ENCODE measurements around the gene CAMTA1. TPM values are rescaled to one million over a fixed set of nuclear protein-coding genes. Genes with fewer than 3 reads are reported as not detected.

Gene CAMTA1
- total RNA-seq, 2 experiments from 2014 or later = 43.3 to 46.0 TPM

DNA sequence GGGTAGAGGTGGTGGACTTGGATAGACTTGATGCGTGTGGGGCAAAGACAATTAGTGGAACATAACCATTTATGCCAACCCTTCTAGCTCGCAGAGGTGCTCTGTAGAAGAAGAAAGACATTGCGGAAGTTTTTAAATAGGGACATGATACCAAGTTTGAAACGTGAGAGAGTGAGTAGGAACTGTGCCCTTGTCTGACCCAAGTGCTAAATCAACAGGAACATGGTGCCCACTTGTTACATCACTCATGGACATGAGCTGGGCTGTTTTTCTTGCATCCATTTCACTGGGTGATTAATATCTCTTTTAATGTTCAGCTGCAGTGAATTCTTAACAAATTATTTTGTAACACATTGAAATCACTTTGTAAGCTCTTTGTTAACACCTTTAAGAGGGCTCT lies 577.7 kb downstream of the CAMTA1 start:
- Mint-ChIP-seq H3K36me3 (ENCODE audit: low read depth) (no peaks in the 10 kb centered on the region), H3K4me1 (ENCODE audit: low read depth) (no peaks in the 10 kb centered on the region), H3K9me3 (ENCODE audit: insufficient read depth) (no peaks in the 10 kb centered on the region), H3K4me3 (no peak overlapping the region), H3K27ac (no peak overlapping the region), H3K27me3 (ENCODE audit: low read depth) (no peaks in the 10 kb centered on the region)
- ATAC-seq (no peak), DNase-seq (no peak)
- CTCF ChIA-PET = no interaction called here
- POLR2A ChIA-PET = no interaction called here

DNA sequence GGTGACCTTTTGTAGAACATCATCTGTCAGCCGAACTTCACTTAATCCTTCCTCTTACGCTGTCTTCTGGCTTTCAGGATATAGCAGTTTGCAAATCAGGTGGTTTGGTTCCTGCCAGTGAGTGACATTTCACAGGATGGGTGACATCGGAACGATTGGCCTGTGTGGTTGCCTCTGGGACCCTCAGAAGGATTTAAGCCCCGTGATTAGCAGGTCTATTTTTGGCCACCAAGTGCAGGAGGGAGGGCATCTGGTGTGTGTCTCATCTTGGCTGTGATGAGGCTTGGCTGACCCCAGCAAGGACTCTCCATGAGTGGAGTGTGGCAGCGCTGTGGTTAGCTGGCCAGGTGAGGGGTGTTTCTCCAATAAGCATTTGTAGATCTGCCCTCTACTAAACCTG lies 578.2 kb downstream of the CAMTA1 start:
- no peaks in the 10 kb centered on the region for H3K27me3 Mint-ChIP-seq (ENCODE audit: low read depth)
- no peaks in the 10 kb centered on the region for H3K36me3 Mint-ChIP-seq (ENCODE audit: low read depth)
- DNase-seq (no peak), ATAC-seq (no peak)
- H3K4me1 Mint-ChIP-seq (ENCODE audit: low read depth) = no peaks in the 10 kb centered on the region
- H3K27ac Mint-ChIP-seq = no peak overlapping the region
- POLR2A ChIA-PET = no interaction called here
- no peaks in the 10 kb centered on the region for H3K9me3 Mint-ChIP-seq (ENCODE audit: insufficient read depth)
- H3K4me3 Mint-ChIP-seq = no peak overlapping the region
- CTCF ChIA-PET = no interaction called here

DNA sequence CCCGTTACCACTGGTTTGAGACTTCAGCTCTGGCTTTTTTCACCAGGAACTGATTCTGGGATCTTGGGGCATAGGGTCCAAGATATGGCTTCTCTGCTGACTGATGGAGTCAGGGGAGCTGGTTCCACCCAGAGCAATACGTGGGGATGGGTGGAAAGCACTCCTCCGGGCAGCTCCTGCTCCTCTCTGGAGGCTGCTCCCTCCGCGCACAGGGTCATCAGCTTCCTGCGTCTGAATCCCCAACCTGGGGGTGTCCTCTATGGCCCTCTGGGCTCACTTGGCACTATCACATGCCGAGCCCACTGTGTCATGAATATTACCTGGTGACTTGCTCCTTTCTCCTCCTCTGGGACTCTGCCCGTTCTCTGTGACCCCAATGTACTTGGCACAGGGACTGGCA lies 580.5 kb downstream of the CAMTA1 start:
- Mint-ChIP-seq H3K27ac (no peak overlapping the region), H3K4me1 (ENCODE audit: low read depth) (no peaks in the 10 kb centered on the region), H3K36me3 (ENCODE audit: low read depth) (no peaks in the 10 kb centered on the region), H3K9me3 (ENCODE audit: insufficient read depth) (no peaks in the 10 kb centered on the region), H3K4me3 (no peak overlapping the region), H3K27me3 (ENCODE audit: low read depth) (no peaks in the 10 kb centered on the region)
- POLR2A ChIA-PET = no interaction called here
- CTCF ChIA-PET = no interaction called here
- ATAC-seq (no peak), DNase-seq (no peak)

DNA sequence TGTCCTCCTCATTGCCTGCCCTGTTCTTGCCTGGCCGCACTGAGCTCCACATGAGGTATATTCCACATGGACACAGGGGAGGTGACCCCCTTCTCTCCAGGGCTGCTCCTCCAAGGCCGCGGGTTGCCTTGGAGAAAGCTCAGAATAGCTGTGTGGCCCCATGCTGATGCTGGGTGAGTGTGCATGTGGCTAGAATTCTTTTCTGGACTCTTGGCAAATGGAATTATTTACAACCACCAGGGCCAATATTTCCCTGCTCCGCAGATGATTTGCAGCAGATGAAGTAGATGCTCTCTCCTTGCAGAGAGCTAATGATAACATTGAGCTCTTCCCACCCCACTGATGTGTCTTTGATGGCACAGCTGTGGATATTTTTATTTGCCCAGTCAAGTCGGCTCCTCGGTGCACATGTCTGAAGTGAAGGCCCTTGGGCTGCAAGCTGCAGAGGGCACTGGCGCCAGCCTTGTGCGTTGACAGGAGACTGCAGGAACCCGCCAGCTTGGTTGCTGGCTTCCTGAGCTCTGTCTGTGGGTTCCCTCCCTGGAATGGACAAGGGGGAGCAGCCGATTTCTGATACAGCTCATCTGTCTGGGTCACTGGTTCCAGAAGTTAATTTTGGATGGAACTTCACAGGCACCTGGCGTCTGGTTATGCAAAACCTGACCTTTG lies 581.2 kb downstream of the CAMTA1 start:
- ATAC-seq = no peak
- Mint-ChIP-seq H3K4me1 (ENCODE audit: low read depth) (no peaks in the 10 kb centered on the region), H3K4me3 (no peak overlapping the region), H3K36me3 (ENCODE audit: low read depth) (no peaks in the 10 kb centered on the region), H3K27me3 (ENCODE audit: low read depth) (no peaks in the 10 kb centered on the region), H3K9me3 (ENCODE audit: insufficient read depth) (no peaks in the 10 kb centered on the region), H3K27ac (no peak overlapping the region)
- no peak for DNase-seq
- POLR2A ChIA-PET = no interaction called here
- CTCF ChIA-PET = no interaction called here

DNA sequence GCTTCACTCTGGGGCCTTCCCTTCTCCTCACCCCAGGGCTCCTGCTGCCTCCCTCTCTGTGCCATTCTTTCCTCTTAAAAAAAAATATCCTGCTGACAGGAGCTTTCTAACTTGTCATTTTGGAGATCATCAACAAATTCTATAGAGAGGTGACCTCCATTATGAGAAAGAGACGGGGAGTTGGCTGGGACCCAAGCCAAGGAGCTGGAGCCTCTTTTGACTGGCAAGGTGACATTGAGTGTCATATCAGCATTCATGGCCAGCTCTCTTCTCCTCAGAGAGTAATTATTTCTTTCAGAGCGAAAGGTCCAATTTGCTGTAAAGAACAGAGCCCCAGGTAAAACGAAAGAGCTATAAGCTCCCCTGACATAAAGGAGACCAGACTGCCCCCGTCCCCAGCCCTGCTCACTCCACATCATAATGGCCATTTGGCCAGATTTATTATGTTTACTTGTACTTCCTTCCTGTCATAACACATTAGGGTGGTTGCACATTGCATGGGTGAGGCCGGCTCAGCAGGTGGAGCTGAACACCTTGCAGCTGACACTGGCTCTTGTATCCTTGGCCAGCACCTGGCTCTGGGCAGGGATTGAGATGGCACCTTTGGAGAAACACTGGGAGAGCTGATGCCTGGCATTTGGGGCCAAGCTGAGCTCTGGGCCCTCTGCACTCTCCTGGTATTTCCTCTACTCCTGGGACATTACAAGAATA lies 581.9 kb downstream of the CAMTA1 start:
- Mint-ChIP-seq H3K4me3 (no peak overlapping the region), H3K4me1 (ENCODE audit: low read depth) (no peaks in the 10 kb centered on the region), H3K9me3 (ENCODE audit: insufficient read depth) (no peaks in the 10 kb centered on the region), H3K27ac (no peak overlapping the region), H3K27me3 (ENCODE audit: low read depth) (no peaks in the 10 kb centered on the region), H3K36me3 (ENCODE audit: low read depth) (no peaks in the 10 kb centered on the region)
- ChIA-PET POLR2A (no interaction called here), CTCF (no interaction called here)
- no peak for DNase-seq
- no peak for ATAC-seq

DNA sequence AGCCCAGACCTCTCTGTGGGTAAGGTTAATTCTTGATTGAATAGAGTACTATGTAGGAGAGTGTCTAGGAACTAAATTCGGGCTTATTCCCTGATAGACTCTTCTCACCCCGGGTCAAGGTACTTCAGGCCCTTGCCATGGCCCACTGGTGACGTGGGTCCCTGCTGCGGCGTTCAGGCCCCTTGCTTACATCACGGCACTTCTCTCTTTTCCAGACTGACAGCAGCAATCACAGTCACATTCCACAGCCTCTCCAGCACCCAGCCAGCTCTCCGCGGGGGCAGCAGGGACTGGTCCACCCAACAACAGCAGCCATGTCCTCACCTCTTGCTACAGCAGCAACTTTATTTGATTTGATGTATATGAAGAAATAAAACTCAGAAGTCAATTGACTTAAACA lies 584.6 kb downstream of the CAMTA1 start:
- no peak for ATAC-seq
- no peak for DNase-seq
- CTCF ChIA-PET = no interaction called here
- Mint-ChIP-seq H3K9me3 (ENCODE audit: insufficient read depth) (no peaks in the 10 kb centered on the region), H3K27ac (no peak overlapping the region), H3K36me3 (ENCODE audit: low read depth) (no peaks in the 10 kb centered on the region), H3K4me1 (ENCODE audit: low read depth) (no peaks in the 10 kb centered on the region), H3K27me3 (ENCODE audit: low read depth) (no peaks in the 10 kb centered on the region), H3K4me3 (no peak overlapping the region)
- POLR2A ChIA-PET = no interaction called here

DNA sequence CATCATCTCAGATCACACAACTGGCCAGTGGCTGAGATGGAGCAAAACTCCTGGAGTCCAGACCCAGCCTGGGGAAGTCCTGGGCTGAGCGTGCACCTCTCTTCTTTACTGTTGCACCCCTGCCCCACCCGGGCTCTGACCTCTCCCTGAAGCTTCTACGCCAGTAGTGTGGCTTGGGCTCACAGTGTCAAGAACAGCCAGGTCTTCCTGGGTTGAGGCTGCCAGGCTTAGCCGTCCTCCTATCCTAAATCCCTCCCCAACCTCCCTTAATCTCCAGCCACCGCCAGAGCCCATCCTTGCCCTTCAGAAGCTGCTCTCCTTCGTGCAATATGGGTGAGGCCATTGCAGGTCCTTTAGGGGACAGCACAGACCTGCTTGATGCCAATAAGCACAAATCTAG lies 586.7 kb downstream of the CAMTA1 start:
- Mint-ChIP-seq H3K27ac (no peak overlapping the region), H3K9me3 (ENCODE audit: insufficient read depth) (no peaks in the 10 kb centered on the region), H3K4me1 (ENCODE audit: low read depth) (no peaks in the 10 kb centered on the region), H3K36me3 (ENCODE audit: low read depth) (no peaks in the 10 kb centered on the region), H3K27me3 (ENCODE audit: low read depth) (no peaks in the 10 kb centered on the region), H3K4me3 (no peak overlapping the region)
- ATAC-seq (no peak), DNase-seq (no peak)
- ChIA-PET POLR2A (no interaction called here), CTCF (no interaction called here)

DNA sequence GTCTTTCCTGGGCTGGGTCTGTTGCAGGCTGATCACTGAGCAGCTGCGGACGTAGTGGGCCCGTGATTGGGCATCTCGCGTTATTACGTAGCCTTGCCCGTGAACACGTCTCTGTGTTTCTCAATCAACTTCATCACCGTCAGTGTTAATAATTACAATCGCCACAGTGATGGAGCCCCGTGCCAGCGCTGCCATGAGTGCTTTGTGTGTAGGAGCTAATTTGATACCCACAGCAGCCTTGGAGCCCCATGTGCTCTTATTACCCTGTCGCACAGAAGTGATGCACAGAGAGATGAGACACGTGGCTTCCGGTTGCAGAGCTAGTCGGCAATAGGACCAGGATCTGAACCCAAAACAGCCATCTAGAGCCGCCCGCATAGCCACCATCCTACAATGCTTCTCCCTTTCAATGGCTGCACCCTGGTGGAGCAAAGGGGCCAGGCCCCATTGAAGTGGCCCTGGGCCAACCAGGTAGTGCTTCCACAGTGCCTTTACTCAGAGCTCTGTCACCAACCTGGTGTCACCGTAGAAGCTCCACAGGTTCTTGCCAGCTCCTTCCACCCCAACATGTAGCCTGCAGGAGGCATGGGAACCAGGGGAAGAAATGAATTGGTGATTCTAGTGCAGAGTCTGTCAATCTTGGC lies 587.3 kb downstream of the CAMTA1 start:
- DNase-seq (no peak), ATAC-seq (no peak)
- Mint-ChIP-seq H3K27me3 (ENCODE audit: low read depth) (no peaks in the 10 kb centered on the region), H3K4me1 (ENCODE audit: low read depth) (no peaks in the 10 kb centered on the region), H3K9me3 (ENCODE audit: insufficient read depth) (no peaks in the 10 kb centered on the region), H3K27ac (no peak overlapping the region), H3K36me3 (ENCODE audit: low read depth) (no peaks in the 10 kb centered on the region), H3K4me3 (no peak overlapping the region)
- CTCF ChIA-PET = no interaction called here
- POLR2A ChIA-PET = no interaction called here

DNA sequence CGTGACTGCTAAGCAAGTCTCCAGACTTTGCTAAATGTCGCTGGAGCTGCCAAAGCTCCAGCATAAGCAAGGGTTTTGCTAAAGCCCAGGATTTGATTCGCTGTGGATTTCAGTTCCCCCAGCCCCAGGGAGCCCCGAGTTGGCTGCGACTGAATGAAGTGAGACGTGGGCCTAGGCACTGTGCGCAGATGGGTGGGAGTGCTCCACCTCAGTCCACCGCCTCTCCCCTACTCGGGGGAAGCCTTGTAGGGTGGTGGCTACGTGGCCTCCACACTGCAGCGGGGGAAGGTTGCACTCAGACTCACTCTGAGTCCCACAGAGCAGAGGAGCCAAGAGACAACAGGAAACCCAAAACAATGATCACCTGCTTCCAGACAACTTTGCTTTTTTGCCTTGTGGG lies 588.0 kb downstream of the CAMTA1 start:
- H3K27me3 Mint-ChIP-seq (ENCODE audit: low read depth) = no peaks in the 10 kb centered on the region
- ChIA-PET CTCF (no interaction called here), POLR2A (no interaction called here)
- no peaks in the 10 kb centered on the region for H3K36me3 Mint-ChIP-seq (ENCODE audit: low read depth)
- H3K9me3 Mint-ChIP-seq (ENCODE audit: insufficient read depth) = no peaks in the 10 kb centered on the region
- no peak for ATAC-seq
- no peak for DNase-seq
- no peak overlapping the region for H3K27ac Mint-ChIP-seq
- no peak overlapping the region for H3K4me3 Mint-ChIP-seq
- no peaks in the 10 kb centered on the region for H3K4me1 Mint-ChIP-seq (ENCODE audit: low read depth)

DNA sequence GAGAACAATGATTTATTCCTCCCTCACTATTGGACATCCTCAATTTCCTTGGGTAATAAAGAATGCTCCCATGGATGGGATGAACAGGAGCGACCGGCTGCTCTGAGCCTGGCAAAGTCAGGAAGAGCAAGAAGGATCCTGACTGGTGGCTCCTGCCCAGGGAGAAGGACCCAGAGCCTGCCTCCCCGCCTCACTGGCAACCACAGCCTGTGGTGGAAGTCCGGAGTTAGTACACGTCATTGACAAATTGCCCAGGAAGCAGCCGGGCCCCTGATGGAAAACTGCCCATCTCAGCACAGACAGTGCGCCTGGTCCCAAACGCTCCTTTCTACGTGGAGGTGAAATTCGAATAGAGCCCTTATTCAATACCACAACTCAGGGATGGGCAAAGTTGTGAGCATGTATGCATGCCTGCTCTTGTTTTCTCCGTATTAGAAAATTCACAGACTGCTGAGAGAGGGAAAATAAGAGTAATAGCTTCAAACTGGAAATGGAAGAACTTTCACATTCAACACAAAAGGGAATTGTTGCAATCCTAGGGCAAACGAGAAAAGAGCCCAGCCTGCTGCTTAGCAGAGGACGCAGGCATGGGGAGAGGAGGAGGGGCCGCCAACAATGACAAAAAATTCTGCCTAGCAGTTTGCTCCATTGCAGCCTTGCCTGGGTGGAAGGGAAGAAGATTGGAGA lies 588.8 kb downstream of the CAMTA1 start:
- no peak for DNase-seq
- H3K4me3 Mint-ChIP-seq = no peak overlapping the region
- no peak for ATAC-seq
- no peaks in the 10 kb centered on the region for H3K4me1 Mint-ChIP-seq (ENCODE audit: low read depth)
- H3K9me3 Mint-ChIP-seq (ENCODE audit: insufficient read depth) = no peaks in the 10 kb centered on the region
- no peaks in the 10 kb centered on the region for H3K36me3 Mint-ChIP-seq (ENCODE audit: low read depth)
- no peaks in the 10 kb centered on the region for H3K27me3 Mint-ChIP-seq (ENCODE audit: low read depth)
- no peak overlapping the region for H3K27ac Mint-ChIP-seq
- POLR2A ChIA-PET = no interaction called here
- CTCF ChIA-PET = no interaction called here

DNA sequence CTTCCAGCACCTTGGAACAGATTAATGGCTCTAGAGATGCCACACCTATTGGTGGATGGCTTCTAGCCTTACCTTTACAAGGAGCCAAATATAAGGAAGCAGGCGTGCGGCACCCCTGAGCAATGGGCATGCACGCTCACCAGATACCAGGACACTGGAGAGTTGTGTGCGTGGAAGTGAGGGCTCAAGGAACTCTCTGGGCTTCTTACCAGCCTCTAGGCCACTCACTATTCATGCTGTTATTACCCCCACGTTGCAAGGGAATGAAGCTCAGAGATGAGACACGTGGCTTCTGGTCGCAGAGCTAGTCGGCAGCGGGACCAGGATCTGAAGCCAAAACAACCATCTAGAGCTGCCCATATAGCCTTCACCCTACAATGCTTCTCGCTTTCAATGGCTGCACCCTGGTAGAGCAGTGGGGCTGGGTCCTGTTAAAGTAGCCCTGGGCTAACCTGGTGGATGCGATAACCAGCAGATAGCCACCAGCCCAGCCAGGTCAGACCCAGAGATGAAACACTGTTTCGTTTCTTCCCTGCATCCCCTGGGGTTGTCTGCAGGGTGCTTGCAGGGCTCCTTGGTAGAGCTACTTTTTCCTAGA lies 589.4 kb downstream of the CAMTA1 start:
- no peak for ATAC-seq
- no peaks in the 10 kb centered on the region for H3K9me3 Mint-ChIP-seq (ENCODE audit: insufficient read depth)
- no peaks in the 10 kb centered on the region for H3K36me3 Mint-ChIP-seq (ENCODE audit: low read depth)
- ChIA-PET CTCF (no interaction called here), POLR2A (no interaction called here)
- H3K27me3 Mint-ChIP-seq (ENCODE audit: low read depth) = peaks cover 2% of the 10 kb centered on the region
- no peak overlapping the region for H3K4me3 Mint-ChIP-seq
- no peak overlapping the region for H3K27ac Mint-ChIP-seq
- H3K4me1 Mint-ChIP-seq (ENCODE audit: low read depth) = no peaks in the 10 kb centered on the region
- no peak for DNase-seq

DNA sequence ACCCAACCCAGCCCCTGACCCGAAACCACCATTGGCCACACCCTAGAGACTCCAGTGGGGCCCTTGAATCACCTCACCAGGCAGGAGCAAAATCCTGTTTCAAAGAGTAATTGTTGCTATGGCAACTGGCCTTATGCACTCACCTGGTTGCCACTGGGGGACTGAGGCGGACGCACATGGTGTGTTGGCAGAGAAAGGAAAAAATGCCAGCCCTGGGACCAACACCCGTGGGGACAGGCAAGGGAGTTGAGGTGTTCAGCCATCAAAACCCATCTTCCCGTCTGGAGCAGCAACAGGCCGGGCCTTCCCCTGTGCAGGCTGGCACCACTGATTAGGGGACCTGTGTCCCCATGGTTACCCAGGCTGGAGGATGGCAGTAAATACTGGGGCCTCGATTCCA lies 590.1 kb downstream of the CAMTA1 start:
- ATAC-seq = no peak
- no peak overlapping the region for H3K4me3 Mint-ChIP-seq
- no peak overlapping the region for H3K27ac Mint-ChIP-seq
- H3K27me3 Mint-ChIP-seq (ENCODE audit: low read depth) = peaks cover 3% of the 10 kb centered on the region
- H3K4me1 Mint-ChIP-seq (ENCODE audit: low read depth) = no peaks in the 10 kb centered on the region
- no peaks in the 10 kb centered on the region for H3K9me3 Mint-ChIP-seq (ENCODE audit: insufficient read depth)
- no peak for DNase-seq
- H3K36me3 Mint-ChIP-seq (ENCODE audit: low read depth) = no peaks in the 10 kb centered on the region
- POLR2A ChIA-PET = no interaction called here
- CTCF ChIA-PET = no interaction called here
